Islet of Langerhans (tissue), 1 donor: ENCODE data around the gene TMEM131.
"Not testable (repeated sequence)": the region's sequence is repeated elsewhere in the genome, so short reads cannot be mapped to it uniquely, and the experiment has no call there.

Experiments
- FAIRE-seq: peaks from one replicate; lab custom pipeline; 2011; peaks lifted over from hg19 to GRCh38; lab: Jason Lieb, UNC

TMEM131 gene

DNA sequence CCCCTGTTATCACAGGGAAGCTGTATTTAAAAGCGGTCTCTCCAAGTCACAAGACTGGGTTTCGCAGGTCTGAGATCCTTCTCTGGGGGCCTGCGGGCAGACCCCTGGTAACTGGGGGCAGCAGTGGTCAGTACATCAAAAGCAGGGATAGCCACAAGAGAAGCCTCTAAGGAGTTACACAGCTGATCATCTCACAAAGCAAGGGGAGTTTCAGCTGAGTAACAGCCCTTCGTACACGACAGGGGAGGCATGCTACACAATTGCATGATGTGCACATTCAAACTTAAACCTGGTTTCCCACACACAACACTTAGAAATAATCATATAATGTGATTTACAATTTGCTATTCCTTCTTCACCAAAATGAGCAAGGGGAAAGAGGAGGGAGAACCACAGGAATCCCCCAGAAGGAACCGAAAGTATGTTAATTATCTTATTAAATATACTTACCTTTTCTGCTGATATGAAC is 87.5 kb downstream of the TMEM131 start:
- FAIRE-seq: no peak

GRCh38 chr2:97907369-97908100 is 88.2 kb downstream of the TMEM131 start:
- FAIRE-seq: no peak

- FAIRE-seq: no peak
These were observed 89.4 kb downstream of the TMEM131 start for GRCh38 chr2:97906307-97906706.

- FAIRE-seq: no peak
These were observed 90.5 kb downstream of the TMEM131 start for GRCh38 chr2:97905294-97905693.

GRCh38 chr2:97901862-97902261 is 93.9 kb downstream of the TMEM131 start:
- no peak for FAIRE-seq

DNA sequence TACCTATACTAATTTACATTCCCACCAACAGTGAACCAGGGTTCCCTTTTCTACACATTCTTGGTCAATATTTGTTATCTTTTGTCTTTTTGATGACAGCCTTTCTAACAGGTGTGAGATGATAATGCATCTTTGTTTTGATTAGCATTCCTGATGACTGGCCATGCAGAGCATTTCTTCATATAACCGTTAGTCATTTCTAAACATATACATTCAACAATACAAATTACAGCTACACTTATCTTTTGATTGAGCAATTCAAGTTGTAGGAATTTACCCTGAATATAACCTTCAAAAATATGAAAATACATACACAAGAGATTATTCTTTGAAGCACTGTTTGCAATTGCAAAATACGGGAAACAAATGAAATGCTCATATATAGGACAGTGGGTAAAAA is 94.9 kb downstream of the TMEM131 start:
- no peak for FAIRE-seq

GRCh38 chr2:97893042-97893441 is 102.7 kb downstream of the TMEM131 start:
- not testable (repeated sequence) for FAIRE-seq

- no peak for FAIRE-seq
These were observed 104.1 kb downstream of the TMEM131 start for GRCh38 chr2:97891611-97892010.

DNA sequence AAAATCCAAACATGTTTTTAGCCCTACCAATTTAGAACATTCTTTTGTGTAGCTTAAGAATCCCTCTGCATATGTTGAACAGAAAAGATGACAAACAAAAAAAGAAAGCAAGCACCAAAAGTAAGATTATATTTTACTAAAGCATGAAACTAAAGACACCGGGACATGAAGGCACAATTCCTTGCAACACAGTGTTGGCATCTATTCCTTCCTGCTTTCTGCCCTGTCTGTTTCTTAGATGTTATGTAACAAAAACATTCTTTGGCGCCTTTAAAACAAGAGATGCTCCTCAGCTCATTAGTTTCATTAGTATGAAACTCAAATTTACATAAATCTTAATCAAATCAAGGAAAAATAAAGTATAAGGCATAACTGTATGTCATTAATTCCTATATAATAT is 106.6 kb downstream of the TMEM131 start:
- no peak for FAIRE-seq

- no peak for FAIRE-seq
These were observed 109.9 kb downstream of the TMEM131 start for GRCh38 chr2:97885841-97886240.

DNA sequence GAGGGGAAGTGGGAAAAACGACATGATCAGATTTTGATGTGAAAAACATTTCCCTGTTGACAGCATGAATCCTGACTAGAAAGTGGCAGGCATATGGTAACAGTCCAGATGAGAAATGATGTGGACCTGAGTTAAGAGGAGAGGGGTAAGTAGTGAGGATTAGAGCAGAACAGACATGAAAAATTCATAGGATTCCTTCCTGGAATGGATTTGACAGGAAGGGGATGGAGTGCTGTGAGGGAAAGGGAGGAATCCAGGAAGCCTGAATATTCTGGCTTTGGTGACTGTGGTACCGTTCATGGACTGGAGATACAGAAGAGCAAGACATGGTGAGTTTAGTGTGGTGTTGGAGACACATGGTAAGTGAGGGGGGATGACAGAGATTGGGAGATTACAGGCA is 115.4 kb downstream of the TMEM131 start:
- no peak for FAIRE-seq

DNA sequence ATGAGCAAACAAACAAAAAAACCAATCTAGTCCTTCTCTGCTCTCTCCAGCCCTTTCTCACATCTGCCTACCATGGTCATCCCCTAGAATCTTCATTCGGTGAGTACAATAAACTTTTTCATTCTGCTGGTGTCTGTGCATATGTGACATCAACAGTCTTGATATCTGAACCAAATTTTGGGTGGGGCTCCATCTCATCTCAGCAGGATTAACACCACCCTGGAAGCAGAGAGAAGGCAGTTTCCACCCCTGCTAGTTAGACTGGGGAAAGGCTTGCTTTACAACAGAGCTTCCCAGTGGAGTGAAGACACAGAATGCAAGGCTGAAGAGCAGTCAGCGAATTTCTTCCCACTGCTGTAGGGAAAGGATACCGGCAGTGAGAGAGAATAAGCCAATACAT is 116.9 kb downstream of the TMEM131 start:
- no peak for FAIRE-seq

DNA sequence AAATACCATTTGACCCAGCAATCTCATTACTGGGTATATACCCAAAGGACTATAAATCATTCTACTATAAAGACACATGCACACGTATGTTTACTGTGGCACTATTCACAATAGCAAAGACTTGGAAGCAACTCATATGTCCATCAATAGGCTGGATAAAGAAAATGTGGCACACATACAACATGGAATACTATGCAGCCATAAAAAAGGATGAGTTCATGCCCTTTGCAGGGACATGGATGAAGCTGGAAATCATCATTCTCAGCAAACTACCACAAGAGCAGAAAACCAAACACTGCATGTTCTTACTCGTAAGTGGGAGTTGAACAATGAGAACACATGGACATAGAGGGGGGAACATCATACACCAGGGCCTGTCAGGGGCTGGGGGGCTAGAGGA is 117.4 kb downstream of the TMEM131 start:
- not testable (repeated sequence) for FAIRE-seq

GRCh38 chr2:97871096-97871780 is 124.5 kb downstream of the TMEM131 start:
- no peak for FAIRE-seq

DNA sequence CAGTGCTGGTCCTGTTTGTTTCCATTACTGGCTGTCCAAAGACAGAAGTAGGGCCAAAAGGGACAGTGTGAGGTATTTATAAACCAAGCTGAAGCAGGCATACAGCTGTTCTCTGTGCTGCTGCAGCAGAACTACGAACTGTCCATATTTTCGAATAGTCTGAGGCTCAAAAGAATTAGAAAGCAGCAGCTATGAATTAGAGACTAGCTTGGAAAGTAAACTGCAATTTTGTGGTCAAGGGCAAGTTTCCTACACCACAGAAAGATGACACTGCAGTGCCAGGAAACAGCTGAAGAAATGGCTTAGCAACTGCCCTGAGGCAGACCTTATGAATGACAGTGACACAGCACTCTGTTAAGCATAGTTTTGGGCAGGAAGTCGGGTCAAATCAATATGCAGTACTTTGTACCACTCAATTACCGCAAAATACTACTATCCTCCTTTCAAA is 125.3 kb downstream of the TMEM131 start:
- FAIRE-seq: no peak

DNA sequence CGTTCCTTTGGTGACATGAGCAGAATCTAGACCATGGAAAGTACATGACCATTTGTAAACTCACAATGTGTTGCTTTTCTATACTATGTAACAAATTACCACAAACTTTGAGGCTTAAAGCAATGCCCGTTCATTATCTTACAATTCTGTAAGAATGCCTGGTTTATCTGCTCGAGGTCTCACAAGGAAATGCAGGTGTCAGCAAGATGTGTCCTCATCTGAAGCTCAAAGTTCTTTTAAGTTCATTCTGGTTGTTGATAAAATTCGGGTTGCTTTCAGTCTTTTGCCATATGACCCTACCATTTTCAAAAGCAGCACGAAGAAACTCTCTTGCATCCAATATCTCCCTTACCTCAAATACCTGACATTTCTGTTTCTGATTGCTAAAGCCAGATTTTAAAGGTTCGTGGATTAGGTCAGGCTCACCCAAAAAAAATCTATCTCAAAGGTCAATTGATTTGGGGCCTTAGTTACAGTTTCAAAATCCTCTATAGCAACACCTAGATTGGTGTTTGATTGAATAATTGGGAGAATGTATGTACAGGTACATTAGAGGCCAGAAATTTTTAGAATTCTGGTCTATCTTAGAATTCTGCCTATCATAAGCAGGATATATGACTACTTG is 125.9 kb downstream of the TMEM131 start:
- FAIRE-seq: no peak

GRCh38 chr2:97868986-97869721 is 126.6 kb downstream of the TMEM131 start:
- FAIRE-seq: no peak

- no peak for FAIRE-seq
These were observed 131.9 kb downstream of the TMEM131 start for GRCh38 chr2:97863829-97864228.

DNA sequence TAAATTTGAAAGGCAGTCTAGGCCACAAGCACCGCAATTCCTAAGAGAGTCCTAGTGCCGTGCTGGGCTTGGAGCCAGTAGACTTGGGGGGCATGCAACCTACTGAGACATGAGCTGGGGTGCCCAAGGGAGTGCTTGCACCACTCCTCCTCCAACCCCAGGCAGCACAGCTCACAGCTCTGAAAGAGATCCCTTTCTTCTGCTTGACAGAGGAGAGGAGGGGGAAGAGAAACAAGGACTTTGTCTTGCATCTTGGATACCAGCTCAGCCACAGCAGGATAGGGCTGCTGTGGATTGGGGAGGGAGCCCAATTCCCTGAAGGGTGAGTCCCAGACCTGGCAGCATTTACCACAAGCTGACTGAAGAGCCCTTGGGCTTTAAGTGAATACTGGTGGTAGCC is 134.6 kb downstream of the TMEM131 start:
- FAIRE-seq: no peak

- FAIRE-seq: no peak
These were observed 137.3 kb downstream of the TMEM131 start for GRCh38 chr2:97858442-97858841.

- no peak for FAIRE-seq
These were observed 138.2 kb downstream of the TMEM131 start for GRCh38 chr2:97857553-97857952.

DNA sequence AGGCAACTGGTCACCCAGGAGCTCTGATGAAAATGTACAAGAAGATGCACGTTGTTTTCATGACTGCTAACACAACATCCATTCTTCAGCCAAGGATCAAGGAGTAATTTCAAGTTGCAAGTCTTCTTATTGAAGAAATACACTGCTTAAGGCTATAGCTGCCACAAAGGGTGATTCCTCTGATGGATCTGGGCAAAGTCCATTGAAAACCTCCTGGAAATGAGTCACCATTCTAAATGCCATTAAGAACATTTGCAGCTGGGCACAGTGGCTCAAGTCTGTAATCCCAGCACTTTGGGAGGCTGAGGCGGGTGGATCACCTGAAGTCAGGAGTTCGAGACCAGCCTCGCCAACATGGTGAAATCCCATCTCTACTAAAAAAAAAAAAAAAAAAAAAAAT is 142.7 kb downstream of the TMEM131 start:
- FAIRE-seq: not testable (repeated sequence)

GRCh38 chr2:97851172-97851571 is 144.6 kb downstream of the TMEM131 start:
- no peak for FAIRE-seq
